ENCODE data around the gene CLDN5.

Gene CLDN5

GRCh38 chr22:19479355-19480172, 44.6 kb downstream of the CLDN5 start, which contains the start of gene CDC45 (continued):
- TF ChIP-seq ZNF350 (tag by site-specific recombination; IDR thresholded peaks at IDR 0.05) (no peak), ZNF747 (tag by site-specific recombination; IDR thresholded peaks at IDR 0.05) (no peak), ZFP3 (tag by site-specific recombination; IDR thresholded peaks at IDR 0.05; ENCODE audit: low read depth) (no peak), BCL11B (tag by site-specific recombination; IDR thresholded peaks at IDR 0.05; ENCODE audit: low read depth) (peak; percentile 34; the same call in 1 of the 2 replicates), GLI4 (tag by site-specific recombination; IDR thresholded peaks at IDR 0.05) (no peak), ZBTB17 (tag by site-specific recombination; IDR thresholded peaks at IDR 0.05) (peak; percentile 97), ZXDB (tag by site-specific recombination; IDR thresholded peaks at IDR 0.05) (peak; percentile 98), GLIS2 (tag by site-specific recombination; IDR thresholded peaks at IDR 0.05) (peak; percentile 34), ZNF600 (tag by site-specific recombination; IDR thresholded peaks at IDR 0.05) (no peak), ZNF280C (tag by site-specific recombination; IDR thresholded peaks at IDR 0.05) (no peak), ZBTB20 (tag by site-specific recombination; IDR thresholded peaks at IDR 0.05) (peak; percentile 84), ZSCAN30 (tag by site-specific recombination; IDR thresholded peaks at IDR 0.05) (no peak; the same call in 1 of the 2 replicates), ZBTB49 (tag by site-specific recombination; IDR thresholded peaks at IDR 0.05; ENCODE audit: low read depth) (no peak), ZNF24 (tag by site-specific recombination; IDR thresholded peaks at IDR 0.05) (peak; percentile 67), ZNF280D (tag by site-specific recombination; IDR thresholded peaks at IDR 0.05) (no peak), ZNF416 (tag by site-specific recombination; IDR thresholded peaks at IDR 0.05) (no peak), ZNF514 (tag by site-specific recombination; IDR thresholded peaks at IDR 0.05) (no peak), ZNF501 (tag by site-specific recombination; IDR thresholded peaks at IDR 0.05) (no peak), ZFP69B (tag by site-specific recombination; IDR thresholded peaks at IDR 0.05) (0 out of 2 replicates have a peak, but pooled peaks have one; percentile 26), SP3 (tag by site-specific recombination; IDR thresholded peaks at IDR 0.05) (peak; percentile 96), ZNF391 (tag by site-specific recombination; IDR thresholded peaks at IDR 0.05; ENCODE audit: borderline replicate concordance, low read depth) (peak; percentile 42; the same call in 1 of the 2 replicates), ZNF138 (tag by site-specific recombination; IDR thresholded peaks at IDR 0.05; ENCODE audit: borderline replicate concordance) (no peak), ZFP37 (tag by site-specific recombination; IDR thresholded peaks at IDR 0.05) (no peak), ZNF426 (tag by site-specific recombination; IDR thresholded peaks at IDR 0.05) (no peak), ZNF2 (tag by site-specific recombination; IDR thresholded peaks at IDR 0.05) (peak; percentile 27; the same call in 1 of the 2 replicates), ZNF660 (tag by site-specific recombination; IDR thresholded peaks at IDR 0.05) (peak; percentile 10; the same call in 1 of the 2 replicates)
- TF ChIP-seq, protein P1, sequence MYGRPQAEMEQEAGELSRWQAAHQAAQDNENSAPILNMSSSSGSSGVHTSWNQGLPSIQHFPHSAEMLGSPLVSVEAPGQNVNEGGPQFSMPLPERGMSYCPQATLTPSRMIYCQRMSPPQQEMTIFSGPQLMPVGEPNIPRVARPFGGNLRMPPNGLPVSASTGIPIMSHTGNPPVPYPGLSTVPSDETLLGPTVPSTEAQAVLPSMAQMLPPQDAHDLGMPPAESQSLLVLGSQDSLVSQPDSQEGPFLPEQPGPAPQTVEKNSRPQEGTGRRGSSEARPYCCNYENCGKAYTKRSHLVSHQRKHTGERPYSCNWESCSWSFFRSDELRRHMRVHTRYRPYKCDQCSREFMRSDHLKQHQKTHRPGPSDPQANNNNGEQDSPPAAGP (tag by site-specific recombination; IDR thresholded peaks at IDR 0.05), result 0 out of 2 replicates have a peak, but pooled peaks have one; percentile 11
- TF ChIP-seq, protein P2, sequence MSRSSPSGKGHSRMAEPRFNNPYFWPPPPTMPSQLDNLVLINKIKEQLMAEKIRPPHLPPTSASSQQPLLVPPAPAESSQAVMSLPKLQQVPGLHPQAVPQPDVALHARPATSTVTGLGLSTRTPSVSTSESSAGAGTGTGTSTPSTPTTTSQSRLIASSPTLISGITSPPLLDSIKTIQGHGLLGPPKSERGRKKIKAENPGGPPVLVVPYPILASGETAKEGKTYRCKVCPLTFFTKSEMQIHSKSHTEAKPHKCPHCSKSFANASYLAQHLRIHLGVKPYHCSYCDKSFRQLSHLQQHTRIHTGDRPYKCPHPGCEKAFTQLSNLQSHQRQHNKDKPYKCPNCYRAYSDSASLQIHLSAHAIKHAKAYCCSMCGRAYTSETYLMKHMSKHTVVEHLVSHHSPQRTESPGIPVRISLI (tag by site-specific recombination; IDR thresholded peaks at IDR 0.05), result no peak
